Astrocyte (in vitro differentiated cells and primary cell): ENCODE data around the gene KYNU.

Source experiments
- CTCF ChIP-seq: IDR thresholded peaks from 2 replicates; pipeline ENCODE4 v1.5.1; 2011; ENCODE audit warnings: low read depth, mild to moderate bottlenecking, inconsistent platforms, low read length, moderate library complexity; ENCODE audit not compliant: insufficient read depth
- EZH2 ChIP-seq: IDR thresholded peaks from 2 replicates; pipeline ENCODE4 v1.6.1; 2012; ENCODE audit warnings: mild to moderate bottlenecking, low read length, inconsistent platforms; ENCODE audit not compliant: insufficient read depth

GRCh38 chr2:143056550-143056949 lies 179.1 kb downstream of the KYNU start:
- TF ChIP-seq CTCF: no peak
- TF ChIP-seq EZH2: no peak
